GM18498 (cell line): ENCODE data around the gene CEP162.
A peak's percentile ranks its signal among the peaks of the same experiment; 100 is the strongest.
"Not testable (repeated sequence)": the region's sequence is repeated elsewhere in the genome, so short reads cannot be mapped to it uniquely, and the experiment has no call there.

Experiments used
- ATAC-seq: cut with Tn5 transposase; IDR thresholded peaks from one replicate; pipeline ENCODE4 v1.9.1; 2021; ENCODE audit warnings: mild to moderate bottlenecking, moderate library complexity; ENCODE audit not compliant: unreplicated experiment

The CEP162 gene

DNA sequence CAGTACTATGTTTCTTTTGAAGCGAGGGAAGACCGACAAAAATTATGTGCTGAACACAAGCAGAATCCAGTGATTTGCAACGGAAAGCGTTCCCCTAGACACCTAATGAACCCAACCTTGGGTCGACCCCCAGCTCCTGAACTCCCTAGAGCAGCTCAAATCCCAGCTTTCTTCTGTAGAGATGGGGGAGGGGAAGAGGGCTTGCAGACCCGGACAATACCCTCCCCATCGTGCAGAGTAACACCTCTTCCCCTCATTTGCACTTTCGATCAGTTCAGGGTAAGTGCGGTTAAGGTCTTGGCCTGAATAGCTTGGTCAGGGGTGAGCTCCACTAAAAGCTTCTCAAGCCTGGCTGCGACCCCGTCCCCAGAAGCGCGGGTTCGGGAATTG lies 404 bp downstream of the CEP162 start:
- peak; percentile 16 for ATAC-seq

DNA sequence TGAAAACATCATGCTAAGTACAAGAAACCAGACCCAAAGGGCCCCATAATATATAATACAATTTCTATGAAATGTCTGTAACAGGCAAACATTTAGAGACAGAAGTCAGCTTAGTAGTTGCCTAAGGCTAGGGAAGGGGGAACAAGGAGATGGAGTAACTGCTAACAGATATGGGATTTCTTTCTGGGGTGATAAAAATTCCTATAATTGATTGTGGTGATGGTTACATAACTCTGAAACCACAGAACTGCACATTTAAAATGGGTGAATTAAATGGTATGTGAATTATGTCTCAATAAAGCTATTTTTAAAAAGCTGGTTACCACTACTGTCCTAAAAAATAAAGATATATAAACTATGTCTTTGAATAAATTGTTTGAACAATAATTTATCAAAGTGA lies 3.2 kb downstream of the CEP162 start:
- no peak for ATAC-seq

DNA sequence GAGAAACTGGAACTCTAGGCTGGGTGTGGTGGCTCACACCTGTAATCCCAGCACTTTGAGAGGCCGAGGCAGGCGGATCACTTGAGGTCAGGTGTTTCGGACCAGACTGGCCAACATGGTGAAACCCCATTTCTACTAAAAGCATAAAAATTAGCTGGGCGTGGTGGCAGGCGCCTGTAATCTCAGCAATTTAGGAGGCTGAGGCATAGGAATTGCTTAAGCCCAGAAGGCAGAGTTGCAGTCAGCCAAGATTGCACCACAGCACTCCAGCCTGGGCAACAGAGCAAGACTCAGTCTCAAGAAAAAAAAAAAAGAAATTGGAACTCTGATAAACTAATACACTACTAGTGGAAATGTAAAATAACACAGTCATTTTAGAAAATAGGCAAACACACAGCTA lies 3.8 kb downstream of the CEP162 start:
- not testable (repeated sequence) for ATAC-seq

DNA sequence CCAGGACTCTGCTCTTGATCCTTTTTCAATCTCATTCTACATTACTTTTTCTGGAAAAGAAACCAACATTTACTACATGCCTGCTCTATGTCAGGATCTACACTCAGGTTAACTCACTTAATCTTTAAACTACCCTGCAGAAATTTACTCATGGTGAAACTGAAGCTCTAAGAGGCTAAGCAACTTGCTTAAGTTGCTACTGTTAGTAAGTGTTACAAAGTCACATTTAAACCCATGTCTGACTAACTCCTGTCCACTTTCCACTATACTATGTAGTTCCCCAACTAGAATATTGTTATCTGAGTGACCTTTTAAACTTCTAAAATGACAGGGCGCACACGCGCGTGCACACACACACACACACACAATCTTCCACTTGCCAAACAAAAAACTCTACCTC lies 5.0 kb downstream of the CEP162 start:
- no peak for ATAC-seq

DNA sequence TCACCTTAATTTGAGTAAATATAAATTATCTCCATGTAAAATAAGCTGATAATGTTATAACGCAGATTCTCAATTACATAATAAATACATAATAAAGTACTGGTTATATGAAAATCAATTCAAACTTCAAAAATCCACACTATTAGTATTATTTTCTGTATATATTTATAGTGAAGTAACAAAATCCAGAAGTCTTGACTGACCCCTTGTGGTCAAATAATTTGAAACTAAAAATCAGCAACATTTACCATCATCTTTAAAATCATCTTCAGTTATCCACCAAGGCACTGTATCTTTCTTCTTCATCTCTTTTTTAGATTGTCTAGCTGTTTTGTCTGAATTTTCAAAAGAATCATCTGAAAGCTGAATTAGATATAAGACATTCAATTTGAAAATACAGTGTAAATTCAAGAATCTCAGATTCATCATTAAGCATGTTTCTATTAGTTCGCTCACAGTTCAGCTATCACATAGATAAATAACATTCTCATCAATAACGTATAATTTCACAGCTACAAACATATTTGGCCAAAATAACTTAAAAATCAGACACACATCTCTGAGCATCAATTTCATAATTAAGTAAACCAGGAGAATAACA lies 6.5 kb downstream of the CEP162 start:
- peak; percentile 45 for ATAC-seq

DNA sequence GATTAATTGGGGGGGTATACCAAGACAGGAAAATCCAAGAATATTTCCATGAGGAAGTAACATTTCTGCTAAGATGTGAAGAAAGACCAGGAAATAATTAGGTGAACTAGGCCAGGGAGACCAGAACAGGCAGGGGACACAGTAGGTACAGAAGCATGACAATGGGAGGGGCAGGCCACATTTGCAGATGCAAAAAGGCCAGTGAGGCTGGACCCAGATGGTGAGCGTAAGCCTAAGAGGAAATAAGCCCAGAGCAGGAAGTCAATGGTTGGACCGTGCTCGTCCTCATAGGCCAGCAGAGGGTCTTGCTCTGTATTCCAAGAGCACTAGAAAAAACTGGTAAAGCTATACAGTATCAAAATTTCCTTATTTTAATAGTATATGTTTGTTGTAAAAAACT lies 9.4 kb downstream of the CEP162 start:
- no peak for ATAC-seq

DNA sequence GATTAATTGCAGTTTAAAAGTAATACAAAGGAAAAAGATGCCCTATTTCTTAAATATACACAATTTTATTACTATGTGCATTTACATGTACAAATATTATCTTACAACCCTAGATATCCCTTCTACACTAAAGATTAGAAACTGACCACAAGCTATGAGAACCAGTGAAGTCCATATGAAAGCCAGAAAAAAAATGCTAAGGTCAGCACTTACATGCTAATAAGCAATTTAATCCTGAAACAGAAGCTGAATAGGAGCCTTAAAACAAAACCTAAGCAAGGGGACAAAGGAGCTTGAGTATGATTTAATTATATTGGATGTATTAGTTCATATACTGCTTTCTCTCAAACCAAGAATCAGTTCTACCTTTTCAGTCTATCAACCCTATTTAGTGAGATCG lies 14.2 kb downstream of the CEP162 start:
- ATAC-seq = no peak

DNA sequence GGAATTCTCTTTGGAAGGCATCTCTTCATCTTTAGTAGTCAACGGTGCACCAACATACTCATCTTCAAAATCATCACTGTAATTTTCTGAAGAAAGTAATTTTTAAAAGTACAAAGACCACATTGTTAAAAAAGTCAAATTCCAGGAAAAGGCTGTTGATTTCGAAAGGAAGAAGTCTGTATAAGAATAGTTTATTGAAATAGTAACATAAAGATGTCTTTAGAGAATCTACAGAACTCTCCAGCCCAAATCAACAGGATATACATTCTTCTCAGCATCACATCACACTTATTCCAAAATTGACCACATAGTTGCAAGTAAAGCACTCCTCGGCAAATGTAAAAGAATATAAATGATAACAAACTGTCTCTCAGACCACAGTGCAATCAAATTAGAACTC lies 23.4 kb downstream of the CEP162 start:
- ATAC-seq = no peak

DNA sequence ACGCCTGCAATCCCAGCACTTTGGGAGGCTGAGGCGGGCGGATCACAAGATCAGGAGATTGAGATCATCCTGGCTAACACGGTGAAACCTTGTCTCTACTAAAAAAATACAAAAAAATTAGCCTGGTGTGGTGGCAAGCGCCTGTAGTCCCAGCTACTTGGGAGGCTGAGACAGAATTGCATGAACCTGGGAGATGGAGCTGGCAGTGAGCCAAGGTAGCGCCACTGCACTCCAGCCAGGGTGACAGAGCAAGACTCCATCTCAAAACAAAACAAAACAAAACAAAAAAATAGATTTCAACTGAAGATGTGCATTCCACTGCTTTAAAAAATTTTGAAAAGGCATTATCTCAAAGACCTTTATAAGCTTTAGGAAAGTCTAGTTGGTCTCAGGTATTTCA lies 27.5 kb downstream of the CEP162 start:
- not testable (repeated sequence) for ATAC-seq

DNA sequence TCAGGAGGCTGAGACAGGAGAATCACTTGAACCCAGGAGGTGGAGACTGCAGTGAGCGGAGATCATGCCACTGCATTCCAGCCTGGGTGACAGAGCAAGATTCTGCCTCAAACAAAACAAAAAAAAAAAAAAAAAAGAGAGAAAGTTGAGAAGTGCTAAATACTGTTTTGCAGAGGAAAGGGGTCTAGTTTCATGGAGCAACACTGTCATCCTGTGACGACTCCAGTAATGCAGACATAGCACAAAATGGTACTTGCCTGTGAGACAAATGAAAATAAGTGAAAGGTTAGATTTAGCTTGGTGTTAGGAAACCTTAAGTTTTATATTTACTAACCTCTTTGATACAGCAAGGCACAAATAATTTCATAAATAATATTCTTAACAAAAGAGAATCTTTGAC lies 29.7 kb downstream of the CEP162 start:
- no peak for ATAC-seq

DNA sequence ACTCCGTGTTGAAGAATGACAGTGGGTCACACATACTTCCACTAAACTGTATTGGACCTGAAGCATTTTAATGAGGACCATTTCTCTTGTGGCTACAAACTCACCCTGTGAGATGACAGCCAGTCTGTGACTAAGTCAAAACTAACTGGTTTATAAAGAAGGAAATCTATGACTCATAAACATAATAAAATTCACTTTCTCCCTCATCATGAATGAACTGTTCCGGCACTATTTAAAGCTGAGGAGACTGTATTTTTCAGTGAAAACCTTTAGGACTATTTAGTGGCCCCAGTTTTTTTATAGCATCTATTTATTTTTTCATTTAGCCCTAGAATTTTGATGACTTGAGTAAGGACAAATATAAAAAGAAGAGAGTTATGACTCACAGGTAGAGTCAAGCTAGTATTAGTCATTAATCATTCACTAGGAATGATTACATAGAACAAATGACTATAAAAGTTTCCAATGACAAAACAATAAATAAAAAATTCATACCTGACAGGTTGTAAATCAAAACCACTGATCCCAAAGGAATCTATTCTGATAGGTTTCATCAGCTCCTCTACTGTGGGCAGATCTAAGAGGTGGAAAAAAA lies 34.2 kb downstream of the CEP162 start:
- ATAC-seq = no peak

DNA sequence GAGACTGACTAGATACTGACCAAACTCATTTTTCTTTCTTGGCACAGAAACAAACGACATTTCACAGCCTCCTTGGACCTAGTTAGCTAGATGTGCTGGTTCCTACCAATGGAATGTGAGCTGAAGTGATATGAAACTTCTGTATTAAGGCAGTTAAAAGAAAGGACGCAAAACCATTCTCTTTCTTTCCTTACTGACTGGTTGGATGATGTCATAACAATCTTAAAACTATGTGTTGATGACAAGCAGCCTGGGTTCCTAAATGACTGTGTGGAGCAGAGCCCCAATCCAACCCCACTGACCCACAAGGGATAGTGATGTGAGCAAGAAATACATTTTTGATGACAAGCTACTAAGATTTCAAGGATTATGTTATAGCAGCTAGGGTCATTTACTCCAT lies 35.6 kb downstream of the CEP162 start:
- no peak for ATAC-seq

DNA sequence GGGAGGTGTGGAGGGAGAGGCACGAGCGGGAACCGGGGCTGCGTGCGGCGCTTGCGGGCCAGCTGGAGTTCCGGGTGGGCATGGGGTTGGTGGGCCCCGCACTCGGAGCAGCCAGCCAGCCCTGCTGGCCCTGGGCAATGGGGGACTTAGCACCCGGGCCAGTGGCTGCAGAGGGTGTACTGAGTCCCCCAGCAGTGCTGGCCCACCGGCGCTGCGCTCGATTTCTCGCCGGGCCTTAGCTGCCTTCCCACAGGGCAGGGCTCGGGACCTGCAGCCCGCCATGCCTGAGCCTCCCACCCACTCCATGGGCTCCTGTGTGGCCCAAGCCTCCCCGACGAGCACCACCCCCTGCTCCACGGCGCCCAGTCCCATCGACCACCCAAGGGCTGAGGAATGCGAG lies 38.1 kb downstream of the CEP162 start:
- ATAC-seq = not testable (repeated sequence)

DNA sequence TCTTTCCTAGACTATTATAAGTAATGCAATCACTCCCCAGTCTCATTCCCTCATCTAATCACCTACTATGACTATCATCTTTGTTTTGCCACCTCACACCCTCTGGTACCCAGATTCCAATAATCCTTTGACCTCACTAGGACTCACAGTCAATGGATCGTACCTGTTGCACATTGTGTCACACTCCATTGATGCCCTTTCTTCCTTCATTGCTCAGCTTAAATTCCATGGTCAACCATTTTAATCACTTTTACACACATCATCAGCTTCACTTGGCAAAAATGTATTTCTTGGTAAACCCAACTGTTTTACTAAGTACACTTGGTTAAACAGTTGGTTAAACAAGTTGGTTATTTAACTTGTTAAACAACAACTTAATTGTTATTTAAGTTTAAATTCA lies 44.0 kb downstream of the CEP162 start:
- no peak for ATAC-seq

DNA sequence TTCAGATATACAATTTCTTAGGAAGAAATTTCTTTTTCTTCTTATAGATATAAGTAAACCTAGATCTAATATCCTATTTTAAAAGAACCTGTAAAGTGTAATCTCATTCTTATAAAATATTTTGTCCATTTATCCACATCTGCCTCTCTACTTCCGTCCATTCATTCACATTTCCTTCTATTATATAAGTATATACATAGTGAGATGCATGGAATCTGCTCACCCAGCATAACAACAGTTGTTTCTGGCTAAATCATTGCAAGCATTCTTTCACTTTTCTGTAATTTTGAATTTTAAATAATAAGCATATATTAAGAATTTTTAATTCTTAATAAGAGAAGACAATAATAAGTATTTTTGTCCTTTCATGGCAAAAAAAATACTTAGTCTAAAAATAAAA lies 45.4 kb downstream of the CEP162 start:
- ATAC-seq = no peak

DNA sequence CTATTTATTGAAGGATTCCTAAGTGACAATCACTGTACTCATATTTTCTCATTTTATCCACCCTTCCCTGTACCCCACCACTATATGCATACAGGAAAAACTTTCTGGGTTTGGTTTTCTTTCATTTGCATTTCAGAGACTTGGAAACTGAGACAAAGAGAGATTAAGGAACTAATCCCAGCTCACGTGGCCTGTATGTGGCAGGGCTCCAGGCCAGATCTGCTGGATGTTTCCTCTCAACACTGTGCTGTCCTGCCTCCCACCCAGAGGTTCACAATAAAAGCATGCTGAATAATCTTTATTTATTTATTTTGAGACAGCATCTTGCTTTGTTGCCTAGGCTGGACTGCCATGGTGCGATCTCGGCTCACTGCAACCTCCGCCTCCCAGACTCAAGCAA lies 50.2 kb downstream of the CEP162 start:
- ATAC-seq = no peak

DNA sequence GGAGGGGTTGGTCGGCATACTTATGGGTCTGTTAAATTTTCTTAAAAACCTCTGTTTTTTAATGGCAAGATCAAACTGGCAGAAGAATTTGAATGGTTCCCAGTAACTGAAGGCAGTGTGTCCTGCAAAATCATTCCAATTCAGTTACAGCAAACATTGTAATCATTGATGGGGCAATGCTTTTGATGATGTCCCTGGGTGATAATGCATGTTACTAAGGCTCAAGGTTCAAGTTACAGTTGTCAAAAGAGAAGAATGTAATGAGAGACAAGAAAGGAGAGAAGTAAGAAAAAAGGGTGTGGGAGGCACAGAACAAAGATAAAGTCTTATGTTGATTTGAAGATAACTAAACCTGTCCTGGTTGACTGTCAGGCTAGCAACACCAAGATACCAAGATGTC lies 54.9 kb downstream of the CEP162 start:
- ATAC-seq = no peak

DNA sequence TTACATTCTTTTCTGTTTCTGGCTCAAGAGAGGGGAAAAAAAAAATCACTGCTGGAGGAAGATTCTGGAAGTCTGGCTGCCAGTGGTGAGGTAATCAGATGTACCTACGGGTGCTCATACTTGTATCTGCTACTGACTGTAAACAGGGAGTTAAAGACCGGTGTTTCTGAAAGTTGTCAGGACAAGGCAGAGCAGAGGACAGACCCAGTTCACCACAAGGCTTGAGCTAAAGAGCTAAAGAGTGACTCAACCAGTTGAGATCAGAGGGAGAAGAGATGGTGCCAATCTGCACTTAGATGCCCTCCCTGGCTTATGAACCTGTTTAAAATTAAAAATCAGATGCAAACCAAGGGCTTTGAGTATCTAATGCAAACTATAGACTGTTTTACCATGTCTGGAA lies 55.4 kb downstream of the CEP162 start:
- no peak for ATAC-seq

DNA sequence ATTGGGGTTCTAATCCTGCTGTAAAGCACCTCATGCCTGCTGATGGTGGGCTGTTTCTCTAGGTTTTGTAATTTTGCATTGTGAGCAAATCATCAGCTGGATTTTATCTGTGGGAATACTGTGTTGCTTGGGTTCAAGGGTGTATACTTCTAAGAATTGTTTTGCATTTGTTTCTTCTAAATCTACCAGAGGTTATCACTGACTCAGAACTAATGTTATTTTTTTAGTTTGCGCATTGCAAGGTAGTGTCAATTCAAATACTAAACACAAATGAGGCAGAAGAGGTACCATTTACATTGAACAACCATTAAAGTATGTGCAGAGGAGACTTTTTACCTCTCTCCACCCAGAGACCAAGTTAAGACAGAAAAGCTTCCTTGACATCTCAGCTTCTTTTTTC lies 60.0 kb downstream of the CEP162 start:
- ATAC-seq = no peak

DNA sequence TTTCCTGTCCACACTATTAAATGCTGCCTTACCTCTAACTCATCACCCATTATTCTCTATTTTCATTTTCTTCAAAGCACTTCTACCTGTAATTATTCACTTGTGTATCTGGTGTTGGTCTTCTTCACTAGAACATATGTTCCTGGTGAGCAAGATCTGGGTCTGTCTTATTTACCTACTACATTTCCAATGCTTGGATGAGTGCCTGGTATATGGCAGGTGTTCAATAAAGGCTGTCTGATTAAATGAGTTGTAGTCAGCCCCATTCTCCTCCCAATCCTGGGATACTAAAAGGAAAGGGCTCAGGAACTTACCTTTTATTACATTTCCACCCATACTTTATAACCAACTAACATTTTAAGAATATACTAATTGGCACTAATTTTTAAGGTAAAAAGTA lies 61.0 kb downstream of the CEP162 start:
- ATAC-seq = no peak

DNA sequence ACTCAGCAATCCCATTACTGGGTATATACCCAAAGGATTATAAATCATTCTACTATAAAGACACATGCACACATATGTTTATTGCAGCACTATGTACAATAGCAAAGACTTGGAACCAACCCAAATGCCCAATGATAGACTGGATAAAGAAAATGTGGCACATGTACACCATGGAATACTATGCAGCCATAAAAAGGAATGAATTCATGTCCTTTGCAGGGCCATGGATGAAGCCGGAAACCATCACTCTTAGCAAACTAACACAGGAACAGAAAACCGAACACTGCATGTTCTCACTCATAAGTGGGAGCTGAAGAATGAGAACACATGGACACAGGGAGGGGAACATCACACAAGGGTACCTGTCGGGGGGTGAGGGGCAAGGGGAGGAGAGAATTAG lies 63.1 kb downstream of the CEP162 start:
- not testable (repeated sequence) for ATAC-seq

DNA sequence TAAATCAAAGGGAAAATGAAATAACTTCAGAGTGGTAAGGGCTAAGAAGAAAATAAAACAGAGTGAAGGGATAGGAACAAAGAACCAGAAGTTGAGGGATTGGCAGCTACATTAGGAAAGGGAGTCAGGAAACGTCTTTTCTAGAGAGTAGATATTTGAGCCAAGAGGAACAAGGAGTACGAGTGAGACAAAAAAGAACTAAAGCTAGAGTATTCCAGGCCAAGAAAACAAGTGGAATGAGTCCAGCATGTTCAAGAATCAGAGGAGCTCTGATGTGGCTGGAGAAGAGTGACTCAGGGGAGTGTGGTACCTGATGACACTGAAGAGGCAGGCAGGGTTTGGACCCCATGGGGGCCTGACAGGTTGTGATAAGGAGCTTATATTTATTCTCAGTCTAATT lies 66.3 kb downstream of the CEP162 start:
- ATAC-seq = no peak

DNA sequence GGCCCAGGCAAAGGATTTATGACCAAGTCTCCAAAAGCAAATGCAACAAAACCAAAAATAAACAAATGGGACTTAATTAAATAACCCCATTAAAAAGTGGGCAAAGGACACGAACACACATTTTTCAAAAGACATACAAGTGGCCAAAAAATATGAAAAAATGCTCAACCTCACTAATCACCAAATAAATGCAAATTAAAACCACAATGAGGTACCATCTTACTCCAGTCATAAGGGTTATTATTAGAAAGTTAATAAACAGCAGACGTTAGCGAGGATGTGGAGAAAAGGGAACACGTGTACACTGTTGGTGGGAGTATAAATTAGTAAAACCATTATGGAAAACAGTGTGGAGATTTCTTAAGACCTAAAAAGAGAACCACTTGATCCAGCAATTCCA lies 71.1 kb downstream of the CEP162 start:
- no peak for ATAC-seq
